GM08714 (cell line): ENCODE measurements around the gene MAP4.

ENCODE experiments used
- H3K4me3 ChIP-seq: fragments of 200-500 bp; sonication (Bioruptor generic); 2 replicates; pipeline ENCODE4 v1.5.1; 2014; ENCODE audit warnings: mild to moderate bottlenecking, low read length, inconsistent platforms
- ZNF274 ChIP-seq: IDR thresholded peaks from 2 replicates; pipeline ENCODE4 v1.6.1; 2012; ENCODE audit warnings: mild to moderate bottlenecking, low read depth, low read length

The MAP4 gene

DNA sequence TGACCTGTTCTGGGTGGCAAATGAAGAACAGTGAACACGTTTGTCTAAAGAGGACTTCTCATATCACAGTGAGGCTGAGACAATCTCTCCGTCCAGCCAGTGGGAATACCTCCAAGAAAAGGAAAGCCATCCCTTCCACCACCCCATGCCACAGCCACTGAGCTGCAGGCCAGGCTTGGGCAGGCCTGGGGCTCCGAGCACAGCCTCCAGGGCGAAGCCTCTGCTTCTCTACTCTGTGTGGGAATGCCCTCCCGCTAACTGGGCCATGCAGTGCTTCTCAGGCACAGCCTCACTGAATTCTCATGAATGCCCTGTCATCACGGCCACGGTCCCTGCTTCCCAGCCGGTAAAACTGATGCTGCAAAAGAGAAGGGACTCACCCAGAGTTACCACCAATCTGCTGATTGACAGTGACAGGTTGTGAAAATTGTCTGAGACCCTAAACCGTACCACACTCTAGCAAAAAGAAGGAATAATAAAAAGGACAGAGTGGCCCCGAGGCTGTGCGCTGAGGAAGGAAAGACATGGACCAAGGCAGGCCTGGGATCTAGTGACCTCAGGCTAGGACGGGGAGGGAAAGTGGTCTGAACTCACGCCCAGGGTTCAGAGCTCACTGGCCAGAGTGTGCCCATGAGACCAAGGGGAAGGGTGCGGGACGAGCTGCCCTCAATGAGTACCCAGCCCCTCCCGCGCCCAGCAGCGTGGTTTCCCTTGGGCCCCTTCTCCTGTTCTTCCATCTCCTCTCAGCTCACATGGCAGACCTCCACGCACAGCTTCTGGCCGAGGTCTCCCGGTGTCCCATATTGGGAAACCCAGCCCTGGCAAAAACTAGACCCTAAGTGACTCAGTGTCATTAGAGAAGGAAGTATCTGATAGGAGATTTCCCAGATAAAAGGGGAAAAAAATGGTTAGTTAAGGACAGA, 160.5 kb downstream of the MAP4 start:
- no peak overlapping the region for H3K4me3 ChIP-seq
- no peak for TF ChIP-seq ZNF274

DNA sequence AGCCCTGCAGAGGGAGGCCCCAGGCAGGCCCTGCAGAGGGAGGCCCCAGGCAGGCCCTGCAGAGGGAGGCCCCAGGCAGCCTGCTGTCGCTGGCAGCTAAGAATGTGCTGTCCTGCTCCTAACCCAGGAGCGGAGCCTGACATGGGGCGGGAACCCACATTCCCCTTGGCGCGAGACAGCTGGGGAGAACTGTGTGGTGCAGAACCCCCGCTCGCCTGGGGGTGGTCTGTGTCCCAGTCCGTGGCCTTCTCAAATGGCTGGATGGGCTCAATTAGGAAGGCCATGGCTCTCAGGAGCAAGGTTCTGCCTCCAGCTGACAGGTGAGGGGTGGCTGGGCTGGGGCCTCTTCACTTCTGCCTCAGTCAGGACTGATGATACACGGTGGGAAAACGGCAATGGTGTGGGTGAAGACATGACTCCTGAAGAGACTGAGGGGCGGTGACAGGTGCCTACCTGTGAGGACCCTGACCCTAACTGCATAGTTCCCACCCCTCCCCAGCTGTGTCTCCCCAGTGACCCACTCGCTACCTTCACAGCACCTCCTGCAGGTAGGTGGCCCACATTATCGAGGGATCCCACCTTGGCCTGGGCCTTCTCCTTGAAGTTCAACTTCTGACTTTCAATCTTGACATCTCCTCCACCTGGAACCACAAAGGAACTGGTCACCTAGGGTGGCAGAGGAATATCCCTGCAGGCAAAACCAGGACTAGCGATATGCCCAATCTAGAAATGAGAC, 161.3 kb downstream of the MAP4 start:
- no peak for TF ChIP-seq ZNF274
- H3K4me3 ChIP-seq, result no peak overlapping the region

DNA sequence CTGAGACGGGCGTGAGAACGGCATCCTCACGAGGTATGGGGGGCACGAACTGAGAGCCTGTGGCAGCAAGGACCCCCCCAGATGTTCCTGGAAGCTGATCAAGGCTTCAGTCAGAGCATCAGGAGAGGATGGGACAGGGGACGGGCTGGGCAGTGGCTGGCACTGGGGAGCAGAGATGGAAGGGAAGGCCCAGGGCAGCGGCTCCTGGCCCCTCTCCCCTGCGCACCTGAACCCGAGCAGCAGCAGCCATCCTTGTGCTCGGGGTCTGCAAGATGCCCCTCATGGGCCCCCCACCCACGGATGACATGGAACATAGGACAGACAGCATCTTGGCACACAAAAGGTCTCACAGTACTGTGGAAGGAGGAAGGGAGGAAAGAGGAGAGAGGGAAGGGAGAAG, 161.9 kb downstream of the MAP4 start:
- no peak for TF ChIP-seq ZNF274

DNA sequence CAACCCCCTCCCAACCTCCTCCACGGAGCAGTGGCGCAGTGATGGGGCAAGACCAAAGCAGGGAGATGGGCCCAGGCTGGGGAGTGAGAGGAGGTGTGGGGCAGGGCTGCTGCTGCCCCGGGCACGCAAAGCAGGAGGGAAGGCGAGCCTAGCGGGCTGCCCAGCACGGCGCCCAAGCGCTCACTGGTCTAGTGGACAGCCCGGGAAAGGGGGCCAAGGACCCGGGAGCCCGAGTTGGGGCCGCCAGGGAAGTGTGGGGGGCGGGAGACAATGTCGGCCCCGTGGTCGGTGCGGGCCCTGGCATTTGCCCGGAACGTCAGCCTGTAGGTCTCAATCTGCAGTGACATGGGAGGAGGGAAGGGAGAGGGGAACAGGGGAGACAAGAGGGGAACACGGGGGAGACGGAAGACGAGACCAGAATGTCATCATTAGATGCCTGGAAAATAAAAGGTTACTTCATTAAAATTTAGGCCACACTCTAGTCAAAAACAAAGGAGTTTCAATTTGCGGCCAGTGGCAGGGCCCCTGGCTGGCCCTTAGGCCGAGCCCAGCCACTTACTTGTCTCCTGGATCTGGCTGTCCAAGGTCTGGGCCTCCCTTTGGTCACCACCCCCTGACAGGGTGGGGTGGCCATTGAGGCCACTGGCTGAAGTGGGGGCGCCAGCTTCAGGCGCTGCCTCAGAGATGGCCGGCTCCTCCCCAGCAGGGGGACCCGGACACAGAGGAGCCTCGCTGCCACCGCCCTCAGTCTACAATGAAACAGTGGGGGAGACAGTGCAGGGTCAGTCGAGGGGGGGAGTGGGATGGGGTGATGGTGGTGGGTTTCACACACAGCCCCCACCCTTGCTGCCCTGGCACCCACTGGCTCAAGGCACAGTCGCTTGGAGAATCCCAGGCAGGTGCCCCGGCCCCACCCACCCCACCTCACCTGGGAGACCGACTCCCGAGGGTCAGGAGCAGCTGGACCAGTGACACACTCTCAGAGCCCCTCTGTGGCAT, 163.3 kb downstream of the MAP4 start:
- no peak overlapping the region for H3K4me3 ChIP-seq
- no peak for TF ChIP-seq ZNF274

More for the DNA sequence above, 161.9 kb downstream of the MAP4 start:
- no peak overlapping the region for H3K4me3 ChIP-seq

DNA sequence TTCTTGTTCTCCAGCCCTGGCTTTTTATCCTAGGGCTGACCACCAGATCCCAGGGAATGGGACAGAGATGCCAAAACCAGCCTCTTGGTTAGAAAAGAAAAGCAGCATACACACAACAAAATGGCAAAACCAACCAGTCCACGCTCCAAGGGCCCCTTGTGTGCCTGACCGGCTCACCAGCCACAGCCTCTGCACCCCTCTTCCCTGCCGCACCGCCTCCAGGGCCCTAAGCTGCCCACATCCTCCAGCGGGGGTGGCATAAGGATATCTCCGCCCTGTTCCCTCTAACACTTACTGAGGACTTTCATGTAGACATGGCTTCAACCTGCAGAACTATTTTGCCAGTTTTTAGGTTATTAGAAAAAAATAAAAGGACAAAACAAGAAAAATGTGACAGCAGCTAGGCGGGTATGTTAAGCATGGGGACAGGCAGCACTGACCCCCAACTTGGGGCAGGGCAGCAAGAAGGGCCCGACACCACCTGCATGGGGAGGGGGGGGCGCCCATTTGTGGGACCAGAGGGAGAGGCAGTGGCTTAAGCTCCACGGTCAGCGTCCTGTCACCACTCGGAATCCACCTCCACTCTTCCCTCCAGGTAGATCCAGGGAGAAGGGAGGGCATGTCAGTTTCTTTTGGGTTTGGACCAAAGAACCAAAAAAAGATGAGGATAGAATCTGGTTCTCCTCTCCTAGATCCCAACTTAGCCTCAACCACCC, 164.2 kb downstream of the MAP4 start:
- H3K4me3 ChIP-seq, result no peak overlapping the region
- TF ChIP-seq ZNF274, result no peak

DNA sequence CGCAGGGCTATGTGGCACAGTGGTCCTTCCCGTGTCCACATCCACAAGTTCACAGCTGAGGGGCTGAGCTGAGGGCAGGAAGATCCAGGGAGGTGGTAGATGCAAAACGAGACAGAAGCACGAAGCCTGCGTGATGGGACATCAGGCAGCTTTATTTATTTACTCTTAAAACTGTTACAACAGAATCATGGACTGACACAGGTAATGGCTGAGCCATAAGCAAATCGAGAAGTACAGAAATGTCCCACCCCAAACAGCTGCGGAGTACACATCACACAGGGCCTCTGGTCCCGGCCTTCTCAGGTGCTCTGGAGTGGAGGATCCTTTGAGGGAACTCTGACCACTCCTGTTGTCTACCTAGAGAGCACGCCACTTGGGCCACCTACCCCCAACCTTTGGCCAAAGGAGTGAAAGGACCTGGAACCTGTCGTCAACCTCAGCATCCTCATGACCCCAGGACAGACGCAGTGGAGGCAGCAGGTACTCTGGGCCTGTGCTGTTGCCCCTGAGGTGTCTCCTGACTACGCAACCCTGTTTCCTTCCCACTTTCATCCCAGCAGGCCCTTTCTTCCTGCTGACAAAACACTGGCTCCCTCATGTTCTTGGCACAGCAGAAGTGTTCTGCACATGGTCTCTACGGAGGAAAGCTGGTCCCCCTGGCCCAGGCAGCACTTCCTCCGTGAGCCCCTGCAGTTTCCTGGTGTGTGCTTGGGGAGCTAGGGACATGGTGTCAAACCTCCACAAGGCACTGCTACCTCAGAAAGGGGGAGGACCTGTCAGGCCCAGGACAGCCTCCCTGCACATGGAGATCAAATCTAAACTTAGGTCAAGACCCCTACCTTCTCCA, 165.4 kb downstream of the MAP4 start:
- TF ChIP-seq ZNF274, result no peak
- H3K4me3 ChIP-seq, result no peak overlapping the region

DNA sequence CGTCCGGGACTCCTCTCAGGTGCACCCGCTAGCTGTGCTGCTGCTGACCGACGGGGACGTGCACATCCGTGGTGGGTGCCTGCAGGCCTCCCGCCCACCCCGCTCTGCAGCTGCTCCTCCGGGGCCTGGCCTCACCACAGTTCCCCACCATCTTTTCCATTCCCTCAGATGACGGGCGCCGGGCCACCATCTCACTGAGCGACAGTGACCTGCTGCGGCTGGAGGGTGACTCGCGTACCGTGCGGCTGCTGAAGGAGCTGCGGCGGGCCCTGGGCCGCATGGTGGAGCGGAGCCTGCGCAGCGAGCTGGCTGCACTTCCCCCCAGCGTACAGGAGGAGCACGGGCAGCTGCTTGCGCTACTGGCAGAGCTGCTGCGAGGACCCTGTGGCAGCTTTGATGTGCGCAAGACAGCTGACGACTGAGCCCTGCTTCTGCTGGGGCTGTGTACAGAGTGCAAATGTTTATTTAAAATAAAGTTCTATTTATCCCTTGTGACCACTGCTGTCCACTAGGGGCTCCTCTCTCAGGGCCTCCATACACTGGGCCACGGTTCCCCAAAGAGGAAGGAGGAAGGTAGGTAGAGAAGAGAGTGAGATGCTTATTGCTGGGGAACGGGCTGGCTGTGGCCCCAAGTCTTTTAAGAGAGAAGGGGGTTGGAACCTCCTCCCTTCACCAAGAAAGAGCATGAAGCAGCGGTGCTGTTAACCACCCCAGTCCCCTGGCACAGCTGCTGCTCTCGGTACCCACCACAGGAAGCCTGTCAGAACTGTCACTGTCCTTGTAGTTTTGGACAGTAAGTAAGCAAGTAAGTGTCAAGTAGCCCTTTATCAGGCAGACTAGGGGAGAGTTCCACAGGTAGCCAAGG, 166.3 kb downstream of the MAP4 start:
- TF ChIP-seq ZNF274, result no peak
- H3K4me3 ChIP-seq, result no peak overlapping the region

DNA sequence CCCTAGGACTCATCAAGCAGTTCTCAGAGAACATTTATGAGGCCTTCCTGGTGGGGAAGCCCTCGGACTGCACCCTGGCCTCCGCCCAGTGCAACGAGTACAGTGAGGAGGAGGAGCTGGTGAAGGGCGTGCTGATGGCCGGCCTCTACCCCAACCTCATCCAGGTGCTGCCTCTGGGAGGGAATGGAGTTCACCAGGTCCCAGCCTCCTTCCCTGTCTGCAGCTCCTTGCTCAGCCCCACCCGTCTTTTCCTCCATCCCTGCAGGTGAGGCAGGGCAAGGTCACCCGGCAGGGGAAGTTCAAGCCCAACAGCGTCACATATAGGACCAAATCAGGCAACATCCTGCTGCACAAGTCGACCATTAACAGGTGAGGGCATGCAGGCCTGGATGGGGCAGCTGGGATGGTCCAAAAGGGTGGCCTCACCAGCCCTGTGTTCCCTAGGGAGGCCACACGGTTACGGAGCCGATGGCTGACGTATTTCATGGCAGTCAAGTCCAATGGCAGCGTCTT, 167.0 kb downstream of the MAP4 start:
- no peak overlapping the region for H3K4me3 ChIP-seq
- no peak for TF ChIP-seq ZNF274

DNA sequence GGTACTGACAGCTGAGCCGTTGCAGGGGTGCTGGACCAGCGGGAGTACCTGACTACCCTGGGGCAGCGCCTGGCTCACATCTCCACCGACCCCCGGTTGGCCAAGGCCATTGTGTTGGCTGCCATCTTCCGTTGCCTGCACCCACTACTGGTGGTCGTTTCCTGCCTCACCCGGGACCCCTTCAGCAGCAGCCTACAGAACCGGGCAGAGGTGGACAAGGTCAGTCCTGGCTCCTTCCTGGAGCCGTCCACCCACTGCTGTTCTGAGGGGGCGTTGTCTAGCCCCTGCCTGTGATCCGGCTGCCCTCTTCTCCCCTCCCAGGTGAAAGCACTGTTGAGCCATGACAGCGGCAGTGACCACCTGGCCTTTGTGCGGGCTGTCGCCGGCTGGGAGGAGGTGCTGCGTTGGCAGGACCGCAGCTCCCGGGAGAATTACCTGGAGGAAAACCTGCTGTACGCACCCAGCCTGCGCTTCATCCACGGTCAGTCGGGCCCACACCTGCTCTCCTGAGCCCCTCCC, 167.6 kb downstream of the MAP4 start:
- H3K4me3 ChIP-seq, result no peak overlapping the region
- TF ChIP-seq ZNF274, result no peak

DNA sequence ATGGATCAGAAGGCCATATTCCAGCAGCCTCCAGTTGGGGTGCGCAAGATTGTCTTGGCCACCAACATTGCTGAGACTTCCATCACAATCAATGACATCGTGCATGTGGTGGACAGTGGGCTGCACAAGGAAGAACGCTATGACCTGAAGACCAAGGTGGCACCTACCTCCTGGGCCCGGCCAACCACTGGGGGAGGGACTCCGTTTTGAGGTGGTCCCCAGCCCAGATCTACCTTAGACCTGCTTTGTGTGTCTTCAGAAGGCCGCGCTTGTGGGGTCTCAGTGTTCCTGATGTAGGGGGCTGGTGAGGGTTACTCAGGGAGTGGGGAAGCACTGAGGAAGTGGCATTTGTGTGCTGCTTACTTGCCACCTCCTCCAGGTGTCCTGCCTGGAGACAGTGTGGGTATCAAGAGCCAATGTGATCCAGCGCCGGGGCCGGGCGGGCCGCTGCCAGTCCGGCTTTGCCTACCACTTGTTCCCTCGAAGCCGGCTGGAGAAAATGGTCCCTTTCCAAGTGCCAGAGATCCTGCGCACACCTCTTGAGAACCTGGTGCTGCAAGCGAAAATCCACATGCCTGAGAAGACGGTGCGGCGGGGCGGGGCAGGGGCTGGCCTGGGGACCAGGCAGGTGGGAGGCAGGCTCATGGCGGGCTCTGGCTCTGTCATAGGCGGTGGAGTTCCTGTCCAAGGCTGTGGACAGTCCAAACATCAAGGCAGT, 168.3 kb downstream of the MAP4 start:
- no peak overlapping the region for H3K4me3 ChIP-seq
- TF ChIP-seq ZNF274, result no peak

DNA sequence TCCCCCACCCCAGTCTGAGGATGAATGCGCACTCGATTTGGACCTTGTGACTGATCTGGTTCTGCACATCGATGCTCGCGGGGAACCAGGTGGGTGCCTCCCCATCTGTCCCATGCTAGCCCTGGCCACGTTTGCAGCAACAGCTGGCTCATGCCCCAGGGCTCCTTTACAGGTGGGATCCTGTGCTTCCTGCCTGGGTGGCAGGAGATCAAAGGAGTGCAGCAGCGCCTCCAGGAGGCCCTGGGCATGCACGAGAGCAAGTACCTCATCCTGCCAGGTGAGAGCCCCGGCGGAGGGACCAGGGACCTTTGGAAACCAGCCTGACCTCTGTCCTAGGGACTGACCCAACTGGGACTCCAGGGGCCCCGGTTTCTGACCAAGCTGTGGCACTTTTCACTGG, 169.0 kb downstream of the MAP4 start:
- no peak overlapping the region for H3K4me3 ChIP-seq
- no peak for TF ChIP-seq ZNF274

DNA sequence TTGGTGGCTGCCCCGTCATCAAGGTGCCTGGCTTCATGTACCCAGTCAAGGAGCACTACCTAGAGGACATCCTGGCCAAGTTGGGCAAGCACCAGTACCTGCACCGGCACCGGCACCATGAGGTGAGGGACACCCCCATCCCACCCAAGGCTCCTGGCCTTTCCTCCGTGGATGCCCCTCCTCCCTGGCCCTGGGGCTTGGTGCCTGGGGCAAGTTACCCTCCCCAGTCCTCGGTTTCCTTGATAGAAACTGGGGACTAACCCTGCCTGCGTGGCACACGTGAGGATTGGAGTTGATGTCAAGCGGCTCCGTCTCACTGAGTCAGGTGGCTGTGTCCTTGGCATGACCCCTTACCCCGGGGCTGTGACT, 169.4 kb downstream of the MAP4 start:
- no peak overlapping the region for H3K4me3 ChIP-seq
- TF ChIP-seq ZNF274, result no peak
